ENCODE results near the gene CRK.

- no peak for TF ChIP-seq CTCF (IDR thresholded peaks at IDR 0.05)
- TF ChIP-seq POLR2A (IDR thresholded peaks at IDR 0.05), result no peak
- TF ChIP-seq POLR2AphosphoS5 (IDR thresholded peaks at IDR 0.05), result no peak
- no peak for TF ChIP-seq EP300 (IDR thresholded peaks at IDR 0.05)
These were observed 14.2 kb upstream of the CRK start for GRCh38 chr17:1470071-1470754.

Data from stomach (tissue), 4 donors.